HG02870 (cell line): ENCODE results near the gene EMC8.
A peak's percentile ranks its signal among the peaks of the same experiment; 100 is the strongest.
"Not testable (repeated sequence)": the region's sequence is repeated elsewhere in the genome, so short reads cannot be mapped to it uniquely, and the experiment has no call there.

Experiments
- ATAC-seq: cut with Tn5 transposase; IDR thresholded peaks from one replicate; pipeline ENCODE4 v1.9.1; 2021; ENCODE audit warnings: mild to moderate bottlenecking, moderate library complexity; ENCODE audit not compliant: unreplicated experiment

Gene EMC8

DNA sequence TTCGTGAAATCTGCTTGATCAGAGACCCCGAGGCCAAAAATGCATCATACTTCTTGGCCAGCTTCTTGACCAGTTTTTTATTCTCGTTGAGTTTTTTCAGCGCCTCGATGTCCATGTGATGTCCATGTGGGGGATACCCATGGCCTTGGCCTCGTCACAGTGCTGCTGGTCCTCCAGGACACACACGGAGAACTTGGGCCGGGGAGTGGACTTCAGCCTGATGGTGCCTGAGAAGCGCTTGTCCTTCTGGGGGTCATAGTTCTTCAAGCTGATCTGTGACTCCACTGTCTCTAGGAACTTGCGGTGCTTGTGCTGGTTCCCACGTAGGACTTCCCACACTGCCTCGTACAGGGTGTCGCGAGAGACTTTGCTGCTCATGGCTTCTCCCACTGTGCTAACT is 16.8 kb upstream of the EMC8 start:
- no peak for ATAC-seq

DNA sequence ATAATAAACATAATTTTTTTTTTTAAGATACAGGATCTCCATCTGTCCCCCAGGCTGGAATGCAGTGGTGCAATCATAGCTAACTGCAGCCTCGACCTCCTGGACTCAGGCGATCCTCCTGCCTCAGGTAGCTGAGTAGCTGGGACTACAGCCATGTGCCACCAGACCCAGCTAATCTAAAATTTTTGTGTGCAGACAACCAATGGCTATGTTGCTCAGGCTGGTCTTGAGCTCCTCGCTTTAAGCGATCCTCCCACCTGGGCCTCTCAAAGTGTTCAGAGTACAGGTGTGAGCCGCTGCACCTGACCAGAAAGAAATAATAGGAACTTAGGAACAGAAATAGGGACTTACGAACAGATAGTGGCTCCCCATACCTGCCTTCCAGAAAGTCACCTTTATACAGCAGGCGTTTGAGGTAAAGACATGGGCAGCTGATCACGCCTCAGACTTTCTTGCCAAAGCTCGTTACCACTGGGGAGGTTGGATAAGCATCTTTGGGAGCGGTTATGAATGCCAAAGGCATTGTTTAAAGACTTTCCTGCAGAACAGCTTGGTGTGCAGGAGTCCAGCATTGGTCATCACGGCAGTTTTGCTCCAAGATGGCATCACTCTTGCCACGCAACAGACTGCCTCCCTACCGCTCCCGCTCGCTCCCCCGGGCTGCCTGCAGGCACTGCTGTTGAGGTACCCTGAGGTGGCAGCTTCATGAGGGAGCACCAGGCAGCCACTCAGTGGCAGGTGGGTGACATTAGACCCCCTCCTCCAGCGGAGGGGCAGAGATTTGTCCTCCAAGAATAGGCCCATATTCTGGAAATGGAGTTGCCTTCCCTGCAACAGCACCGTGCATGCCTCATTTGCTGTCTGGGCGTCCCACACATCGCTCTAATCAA is 13.7 kb upstream of the EMC8 start:
- ATAC-seq: no peak

DNA sequence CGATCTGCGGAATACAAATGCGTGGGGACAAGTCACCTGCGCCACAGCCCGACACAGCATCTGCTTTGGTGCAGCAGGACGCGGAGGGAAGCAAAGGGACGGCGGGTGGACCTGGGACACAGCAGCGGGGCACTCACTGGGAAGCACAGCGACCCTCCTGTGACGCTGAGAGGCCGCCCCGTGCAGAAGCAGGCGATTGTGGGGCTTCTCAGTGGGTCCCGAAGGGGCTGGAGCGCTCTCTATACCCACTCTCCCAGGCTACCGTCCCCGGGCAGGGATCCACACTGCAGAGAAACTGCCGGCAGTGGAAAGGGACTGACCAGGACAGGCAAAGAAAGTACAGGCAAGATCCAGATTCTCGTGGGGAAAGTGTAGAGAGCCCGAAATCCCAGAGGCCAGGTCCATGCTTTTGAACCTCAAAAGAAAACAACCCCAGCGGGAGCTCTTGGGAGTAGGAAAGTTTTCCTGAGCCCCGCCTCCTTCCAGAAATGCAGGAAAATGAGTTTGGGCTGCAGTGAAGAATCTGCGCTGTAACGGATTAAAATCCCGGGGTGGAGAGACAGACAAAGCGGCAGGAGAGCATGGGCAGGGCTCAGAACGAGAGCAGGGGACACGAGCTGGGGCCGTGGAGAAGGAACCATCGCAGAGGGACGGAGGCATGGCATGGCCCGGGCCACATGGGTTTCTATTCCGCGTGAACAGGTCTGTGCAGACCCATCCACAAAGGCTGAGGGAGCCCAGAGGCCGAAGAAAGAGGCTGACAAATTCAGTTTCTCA is 12.9 kb upstream of the EMC8 start:
- no peak for ATAC-seq

DNA sequence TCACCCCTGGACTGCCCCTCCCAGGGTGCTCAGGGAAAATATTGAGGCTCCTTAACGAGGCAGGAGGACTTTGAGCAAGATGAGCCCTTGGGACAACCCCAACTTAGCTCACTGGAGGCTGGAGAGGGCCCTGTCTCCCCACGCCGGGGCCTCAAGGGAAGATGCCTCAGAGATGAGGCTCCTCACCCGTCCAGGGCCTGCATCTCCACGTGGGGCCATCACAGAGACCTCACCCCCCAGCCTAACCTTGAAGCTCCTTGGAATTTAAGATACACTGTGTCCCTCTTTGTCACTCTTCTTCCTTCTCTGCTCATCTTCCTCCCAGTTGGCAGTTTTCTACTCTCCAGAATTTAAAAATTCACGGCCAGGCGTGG is 11.4 kb upstream of the EMC8 start:
- no peak for ATAC-seq

DNA sequence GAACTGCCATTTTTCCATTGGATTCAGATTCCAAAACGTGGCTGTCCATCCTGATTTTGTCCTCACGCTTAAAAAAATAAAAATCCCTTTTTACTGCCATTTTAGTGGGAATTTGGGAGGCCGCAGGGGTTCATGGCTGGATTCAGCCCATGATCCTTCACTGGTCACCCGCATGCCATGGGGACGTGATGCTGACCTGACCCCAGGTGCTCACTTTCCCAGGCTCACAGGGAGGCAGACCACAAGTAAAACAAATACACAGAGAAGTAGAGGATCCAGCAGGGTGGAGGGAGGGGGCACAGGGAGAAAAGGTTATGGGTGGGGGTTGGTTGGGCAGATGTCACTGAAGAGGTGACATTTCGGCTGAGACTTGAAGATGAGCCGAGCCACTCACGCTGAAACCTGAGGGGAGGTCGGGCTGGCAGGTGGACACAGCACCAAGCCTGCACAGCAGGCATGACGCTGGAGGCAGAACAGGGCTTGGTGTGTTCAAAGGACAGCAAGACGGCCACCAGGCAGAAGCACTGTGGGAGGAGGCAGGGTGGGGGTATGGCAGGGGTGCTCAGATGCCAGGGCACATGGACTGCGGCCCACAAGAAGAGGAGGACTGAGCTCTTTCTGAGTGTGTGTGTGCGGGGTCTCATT is 10.9 kb upstream of the EMC8 start:
- no peak for ATAC-seq

DNA sequence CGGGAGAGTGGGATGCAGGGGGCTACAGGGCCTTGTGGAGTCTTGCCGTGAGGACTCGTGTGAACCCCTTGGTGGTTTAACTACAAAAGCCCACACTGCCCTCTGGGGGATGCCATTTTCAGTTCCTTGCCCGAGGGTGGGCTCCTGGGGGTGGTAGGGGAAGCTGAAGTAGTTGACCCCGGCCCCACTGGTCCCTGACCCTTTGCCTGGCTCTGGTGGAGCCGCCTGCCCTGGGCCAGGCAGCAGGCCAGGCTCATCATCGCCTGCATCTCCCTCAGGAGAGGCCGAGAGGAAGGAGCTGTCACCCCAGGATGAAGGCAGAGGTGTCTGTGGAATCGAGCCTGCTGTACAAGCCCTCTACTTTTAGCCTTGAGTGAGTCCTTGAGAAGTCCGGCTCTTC is 10.3 kb upstream of the EMC8 start:
- no peak for ATAC-seq

DNA sequence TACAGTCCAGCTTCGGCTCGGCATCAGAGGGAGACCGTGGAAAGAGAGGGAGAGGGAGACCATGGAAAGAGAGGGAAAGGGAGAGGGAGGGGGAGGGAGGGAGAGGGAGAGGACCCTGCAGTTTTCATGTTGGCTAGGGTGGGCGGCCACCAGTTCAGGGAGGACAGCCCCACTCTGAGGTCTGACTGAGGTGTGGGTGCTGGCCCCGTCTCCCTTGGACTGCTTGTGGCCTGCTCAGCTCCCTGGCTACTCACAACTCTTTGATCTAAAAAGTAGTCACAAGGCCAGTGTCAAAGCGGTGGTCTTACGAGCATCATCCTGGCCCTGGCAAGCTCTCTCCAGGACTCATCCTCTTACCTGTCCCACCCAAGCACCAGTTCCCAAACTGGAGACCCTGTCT is 9.6 kb upstream of the EMC8 start:
- ATAC-seq: no peak

DNA sequence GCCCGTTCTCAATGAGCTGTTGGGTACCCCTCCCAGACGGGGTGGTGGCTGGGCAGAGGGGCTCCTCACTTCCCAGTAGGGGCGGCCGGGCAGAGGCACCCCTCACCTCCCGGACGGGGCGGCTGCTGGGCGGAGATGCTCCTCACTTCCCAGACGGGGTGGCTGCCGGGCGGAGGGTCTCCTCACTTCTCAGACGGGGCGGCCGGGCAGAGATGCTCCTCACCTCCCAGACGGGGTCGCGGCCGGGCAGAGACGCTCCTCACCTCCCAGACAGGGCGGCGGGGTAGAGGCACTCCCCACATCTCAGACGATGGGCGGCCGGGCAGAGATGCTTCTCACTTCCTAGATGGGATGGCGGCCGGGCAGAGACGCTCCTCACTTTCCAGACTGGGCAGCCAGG is 8.8 kb upstream of the EMC8 start:
- not testable (repeated sequence) for ATAC-seq

DNA sequence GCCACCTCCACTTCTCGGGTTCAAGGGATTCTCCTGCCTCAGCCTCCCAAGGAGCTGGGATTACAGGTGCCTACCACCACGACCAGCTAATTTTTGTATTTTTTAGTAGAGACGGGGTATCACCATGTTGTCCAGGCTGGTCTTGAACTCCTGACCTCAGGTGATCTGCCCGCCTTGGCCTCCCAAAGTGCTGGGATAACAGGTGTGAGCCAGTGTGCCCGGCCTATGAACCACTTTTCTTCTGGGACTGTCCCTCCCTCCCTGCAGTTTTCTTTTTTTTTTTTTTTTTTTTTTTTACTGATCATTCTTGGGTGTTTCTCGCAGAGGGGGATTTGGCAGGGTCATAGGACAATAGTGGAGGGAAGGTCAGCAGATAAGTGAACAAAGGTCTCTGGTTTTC is 8.0 kb upstream of the EMC8 start:
- ATAC-seq: not testable (repeated sequence)

DNA sequence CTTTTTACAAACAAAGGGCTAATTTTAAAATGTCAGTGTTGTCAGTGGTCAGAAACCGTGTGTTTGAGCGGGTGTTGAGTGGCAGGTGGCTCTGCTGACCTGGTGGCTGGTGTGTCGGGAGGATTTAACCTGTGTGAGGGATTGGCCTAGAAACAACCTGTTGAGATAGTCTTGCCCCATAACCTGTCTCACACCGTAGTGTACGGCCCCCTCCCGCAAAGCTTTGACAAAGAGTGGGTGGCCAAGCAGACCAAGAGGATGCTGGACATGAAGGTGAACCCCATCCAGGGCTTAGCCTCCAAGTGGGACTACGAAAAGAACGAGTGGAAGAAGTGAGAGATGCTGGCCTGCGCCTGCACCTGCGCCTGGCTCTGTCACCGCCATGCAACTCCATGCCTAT is 7.2 kb upstream of the EMC8 start:
- no peak for ATAC-seq

DNA sequence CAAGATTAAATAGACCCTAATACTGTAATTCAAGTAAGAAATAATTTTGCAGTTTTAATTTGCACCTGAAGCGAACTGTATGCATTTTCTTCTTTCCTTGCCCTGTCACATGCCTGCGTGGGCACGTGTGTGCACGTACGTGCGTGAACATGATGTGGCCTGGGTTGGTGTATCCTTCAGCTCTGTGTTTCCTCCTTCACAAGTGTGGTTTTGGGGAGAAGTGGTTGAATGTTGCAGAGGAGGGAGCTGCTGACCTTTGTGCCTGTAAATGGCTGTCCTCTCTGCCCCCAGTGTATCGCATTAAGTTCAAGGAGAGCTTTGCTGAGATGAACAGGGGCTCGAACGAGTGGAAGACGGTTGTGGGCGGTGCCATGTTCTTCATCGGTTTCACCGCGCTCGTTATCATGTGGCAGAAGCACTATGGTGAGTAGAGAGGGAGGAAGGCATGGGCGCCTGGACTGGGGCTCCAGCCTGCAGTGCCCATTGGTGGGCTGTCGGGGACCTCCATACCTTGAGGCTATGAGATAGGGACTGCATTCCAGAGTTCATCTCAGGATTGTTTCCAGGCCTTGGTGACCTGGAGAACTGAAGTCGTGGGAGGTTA is 6.2 kb upstream of the EMC8 start:
- no peak for ATAC-seq

DNA sequence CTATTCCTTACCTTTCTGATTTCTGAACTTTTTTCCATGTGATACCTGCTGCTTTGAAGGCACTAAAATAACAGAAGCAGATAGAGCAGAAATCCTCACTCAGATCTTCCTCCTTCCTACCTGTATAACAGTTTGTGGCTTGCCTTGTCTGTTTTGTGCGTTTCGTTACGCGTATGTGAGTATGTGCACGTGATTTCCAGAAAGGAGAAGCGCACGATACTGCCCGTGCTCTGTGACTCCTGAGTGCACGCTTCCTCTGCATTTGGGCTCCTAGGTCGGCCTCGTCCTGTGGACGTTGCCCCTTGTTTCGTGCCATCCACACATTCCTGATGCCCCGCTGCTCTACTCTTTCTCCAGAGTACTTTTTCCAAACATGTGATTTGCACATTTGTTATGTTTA is 4.2 kb upstream of the EMC8 start:
- ATAC-seq: no peak

DNA sequence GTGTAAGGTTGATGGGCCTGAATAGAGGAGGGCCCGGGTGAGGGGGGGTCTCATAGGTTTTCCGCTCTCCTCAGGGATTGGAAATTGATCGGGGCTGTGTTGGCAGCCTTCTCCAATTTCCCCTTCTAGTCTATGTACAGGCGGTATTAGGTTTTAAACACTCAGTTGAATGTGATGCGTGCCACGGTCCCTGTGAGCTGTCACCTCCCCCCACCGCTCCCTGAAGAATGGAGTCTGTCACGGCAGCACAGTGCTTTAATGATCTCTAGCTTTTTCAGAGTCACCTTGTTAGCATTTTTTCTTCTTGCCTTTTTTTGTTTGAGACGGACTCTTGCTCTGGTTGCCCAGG is 951 bp upstream of the EMC8 start:
- ATAC-seq: peak; percentile 14

DNA sequence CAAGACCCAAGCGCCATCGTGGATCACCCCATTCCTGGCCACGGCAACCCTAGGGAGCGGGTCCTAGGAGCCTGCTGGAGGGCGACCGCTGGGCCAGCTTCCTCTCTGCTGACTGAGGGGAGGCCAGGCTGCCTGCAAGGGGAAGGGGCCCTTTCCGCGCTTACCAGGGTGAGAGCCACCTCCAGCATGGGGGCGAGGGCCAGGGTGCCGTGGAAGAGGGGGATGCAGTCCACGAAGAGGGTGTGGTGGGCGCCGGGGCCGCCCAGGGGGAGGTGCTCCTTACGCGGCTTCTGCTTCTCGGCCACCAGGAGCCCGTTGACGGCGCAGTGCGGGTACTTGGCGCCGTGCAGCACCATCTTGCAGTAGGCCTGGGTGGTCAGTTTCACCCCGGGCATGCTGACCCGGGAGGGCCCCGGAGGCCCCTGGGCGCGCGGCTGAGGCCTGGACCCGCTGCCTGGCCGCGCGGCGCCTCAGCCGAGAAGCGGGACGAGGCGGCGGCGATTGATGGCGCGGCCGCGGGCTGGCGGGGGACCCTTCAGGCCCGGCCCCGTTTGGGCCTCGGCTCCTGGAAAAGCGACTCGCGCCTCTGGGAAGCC is 345 bp downstream of the EMC8 start:
- ATAC-seq: no peak

DNA sequence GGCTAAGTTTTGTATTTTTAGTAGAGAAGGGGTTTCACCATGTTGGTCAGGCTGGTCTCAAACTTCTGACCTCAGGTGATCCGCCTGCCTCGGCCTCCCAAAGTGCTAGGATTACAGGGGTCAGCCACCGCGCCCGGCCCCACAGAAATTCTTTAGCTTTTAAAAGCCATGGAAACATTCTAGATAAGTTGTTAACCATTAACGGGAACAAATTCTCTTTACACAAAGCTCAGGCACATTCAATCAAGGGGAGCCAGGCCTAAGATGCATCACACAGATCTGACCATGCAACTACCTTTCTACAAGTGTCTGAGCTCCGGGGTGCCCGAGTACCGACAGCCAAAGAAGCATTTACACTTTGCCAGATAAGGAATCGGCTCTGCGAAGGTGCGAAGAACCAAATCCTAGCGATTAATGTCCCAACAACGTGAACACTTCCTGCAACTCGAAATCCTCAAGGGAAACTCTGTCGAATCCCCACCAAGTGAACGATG is 1.0 kb downstream of the EMC8 start:
- ATAC-seq: no peak

DNA sequence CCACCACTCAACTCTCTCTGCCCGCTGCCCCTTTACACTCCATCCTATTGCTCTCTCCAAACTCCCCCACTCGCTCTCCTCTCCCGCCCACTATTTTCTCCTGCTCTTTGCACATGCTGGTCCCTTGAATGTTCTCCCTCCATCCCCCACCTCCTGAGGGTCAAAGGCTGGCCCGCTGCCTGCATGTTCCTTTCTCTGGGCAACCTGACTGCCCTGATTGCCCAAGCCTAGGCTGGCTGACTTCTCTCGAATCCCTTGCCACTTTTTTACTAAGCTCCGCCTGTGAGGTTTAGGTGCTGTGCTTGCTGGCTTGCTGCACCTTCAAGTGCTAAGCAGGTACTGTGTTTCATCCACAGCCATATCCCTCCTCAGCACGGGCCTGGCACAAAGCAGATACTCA is 2.7 kb downstream of the EMC8 start:
- ATAC-seq: no peak

DNA sequence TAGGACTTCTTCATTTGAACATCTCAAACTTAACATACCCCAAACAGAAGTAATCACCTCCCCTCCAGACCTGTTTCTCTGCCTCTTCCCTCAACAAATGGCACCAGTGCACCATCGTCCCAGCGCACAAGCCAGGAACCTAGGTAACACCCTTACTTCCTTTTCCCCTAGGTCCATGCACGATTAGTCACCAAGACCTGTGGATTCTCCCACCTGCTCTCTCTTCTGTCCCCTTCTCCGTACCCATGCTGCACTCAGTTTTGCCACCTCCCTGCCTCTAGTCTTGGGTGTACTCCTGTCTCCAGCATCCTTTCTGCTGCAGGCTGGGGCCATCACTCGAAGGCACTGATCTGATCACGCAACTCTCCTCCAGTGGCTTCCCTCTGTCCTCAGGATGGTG is 3.2 kb downstream of the EMC8 start:
- no peak for ATAC-seq

DNA sequence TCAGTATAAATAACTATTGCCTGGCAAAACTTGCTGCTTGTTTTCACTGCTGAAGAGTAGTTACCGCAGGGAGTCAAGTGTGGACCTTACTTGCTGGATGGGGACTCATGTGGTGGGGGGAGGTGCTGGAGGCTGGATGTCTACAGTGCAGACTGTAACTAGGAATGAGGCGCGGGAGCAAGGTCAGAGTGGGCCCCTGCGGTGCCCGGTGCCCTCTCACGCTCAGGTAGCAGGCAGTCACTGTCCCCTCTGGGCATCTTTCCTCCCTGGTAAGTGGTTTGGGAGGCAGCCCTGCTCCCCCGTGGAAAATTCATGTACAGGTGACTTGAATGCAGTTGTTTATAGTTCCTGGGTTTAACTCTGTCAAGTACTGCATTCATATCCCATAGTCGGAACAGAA is 4.6 kb downstream of the EMC8 start:
- no peak for ATAC-seq

DNA sequence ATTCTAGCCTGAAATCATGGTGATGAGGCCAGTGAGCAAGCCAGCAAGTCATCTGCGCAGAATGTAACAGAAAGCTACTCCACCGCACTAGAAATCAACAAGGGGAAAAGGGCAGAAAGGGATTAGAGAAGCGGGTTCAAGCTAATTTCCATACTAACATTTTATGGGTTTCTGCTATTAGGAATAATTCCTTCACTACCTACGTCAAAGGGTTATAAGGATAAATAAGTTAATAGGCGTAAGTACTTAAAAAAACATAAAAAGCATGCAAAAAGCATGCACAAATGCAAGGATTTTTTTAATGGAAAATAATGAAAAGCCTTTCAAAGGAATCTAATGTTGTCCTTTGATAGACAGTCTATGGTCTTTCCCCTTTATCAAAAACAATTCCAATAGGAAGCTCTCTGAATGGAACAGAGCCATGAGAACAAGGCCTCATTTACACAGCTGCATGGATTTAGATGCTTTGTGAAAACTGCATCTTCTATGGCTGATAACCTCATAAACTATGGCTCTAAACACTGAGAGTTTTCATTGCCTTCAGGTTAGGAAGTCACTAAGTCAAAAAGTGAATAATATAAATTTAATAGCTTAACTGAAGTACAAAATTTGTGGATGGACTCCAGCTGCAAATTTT is 5.6 kb downstream of the EMC8 start:
- no peak for ATAC-seq

DNA sequence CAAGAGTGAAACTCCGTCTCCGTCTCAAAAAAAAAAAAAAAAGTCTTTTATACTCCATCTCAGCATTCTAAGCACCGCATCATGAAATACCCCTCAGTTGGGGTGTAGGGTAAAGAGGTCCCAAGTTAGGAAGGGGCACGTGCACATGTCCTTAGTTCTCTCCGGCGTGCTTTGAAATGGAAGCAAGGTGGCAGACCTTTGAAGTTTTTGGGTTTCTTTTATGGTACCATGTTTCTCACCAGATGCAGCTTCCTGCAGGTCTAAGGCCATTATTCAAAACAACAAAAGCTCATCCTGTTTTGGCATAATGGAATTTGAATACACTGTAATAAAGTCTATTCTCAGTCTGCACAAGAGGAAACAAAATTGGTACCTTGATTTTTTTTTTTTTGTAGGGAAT is 9.6 kb downstream of the EMC8 start:
- no peak for ATAC-seq

DNA sequence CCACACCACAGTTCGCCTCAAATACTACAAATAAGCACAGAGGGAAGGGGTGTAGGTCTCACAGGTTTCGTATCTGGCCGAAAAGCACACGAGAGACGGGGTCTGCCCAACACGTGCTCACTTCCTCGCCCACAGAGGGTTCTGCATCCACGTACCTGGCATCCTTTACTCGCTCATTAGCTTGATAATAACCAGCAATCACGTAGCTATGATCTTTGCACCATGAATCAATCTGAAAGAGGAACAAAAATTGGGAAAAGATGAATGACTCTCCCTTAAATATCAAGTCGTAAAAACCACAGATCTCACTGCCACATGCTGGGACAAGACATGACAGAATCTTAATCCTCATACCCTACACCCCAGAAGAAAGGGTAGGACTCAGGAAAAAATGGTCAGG is 10.5 kb downstream of the EMC8 start:
- ATAC-seq: no peak
